ENCODE results near the gene PRDM10.

PRDM10 gene

DNA sequence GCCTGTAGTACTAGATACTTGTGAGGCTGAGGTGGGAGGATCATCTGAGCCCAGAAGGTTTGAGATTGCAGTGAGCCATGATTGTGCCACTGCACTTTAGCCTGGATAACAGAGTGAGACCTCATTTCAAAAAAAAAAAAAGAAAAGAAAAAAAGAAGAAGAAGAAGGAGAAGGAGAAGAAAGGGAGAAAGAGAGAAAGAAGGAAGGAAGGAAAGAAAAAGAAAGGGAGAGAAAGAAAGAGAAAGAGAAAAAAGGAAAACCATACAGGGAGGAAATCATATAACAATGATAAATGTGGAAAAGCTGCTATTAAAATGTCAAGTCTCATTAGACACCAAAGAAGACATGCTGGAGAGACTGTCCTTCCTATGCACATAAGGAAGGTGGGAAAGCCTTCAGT, 5.7 kb upstream of the PRDM10 start:
- DNase-seq, result no peak

DNA sequence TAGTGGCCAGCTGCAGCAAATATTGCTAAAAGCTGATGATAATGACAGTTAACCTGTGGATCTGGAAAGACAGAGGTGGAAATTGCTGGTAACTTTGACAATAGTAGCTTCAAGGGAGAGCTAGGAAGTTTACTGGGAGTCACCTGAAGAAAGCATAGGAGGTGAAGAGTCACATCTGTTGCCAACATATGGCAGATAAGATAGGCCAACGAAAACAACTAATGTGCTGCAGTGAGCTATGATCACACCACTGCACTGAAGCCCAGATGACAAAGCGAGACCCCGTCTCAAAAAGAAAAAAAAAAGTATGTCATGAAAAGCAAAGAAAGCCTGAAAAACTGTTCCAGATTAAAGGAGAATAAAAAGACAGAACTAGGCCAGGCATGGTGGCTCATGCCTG, 4.3 kb upstream of the PRDM10 start:
- no peak for DNase-seq

DNA sequence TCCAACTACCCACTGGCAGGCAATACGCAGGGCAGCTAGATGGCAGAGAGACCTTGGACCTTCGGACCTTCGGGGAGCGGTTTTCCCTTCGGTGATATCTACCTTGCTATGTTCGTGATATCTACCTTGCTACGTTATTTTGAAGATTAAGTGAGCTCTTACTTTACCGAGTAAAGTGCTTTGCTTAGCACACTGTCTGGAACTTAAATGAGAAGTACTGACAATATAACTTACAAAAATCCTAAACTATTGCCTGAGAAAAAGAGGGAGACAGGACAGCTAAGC, 1.0 kb upstream of the PRDM10 start:
- DNase-seq, result no peak

DNA sequence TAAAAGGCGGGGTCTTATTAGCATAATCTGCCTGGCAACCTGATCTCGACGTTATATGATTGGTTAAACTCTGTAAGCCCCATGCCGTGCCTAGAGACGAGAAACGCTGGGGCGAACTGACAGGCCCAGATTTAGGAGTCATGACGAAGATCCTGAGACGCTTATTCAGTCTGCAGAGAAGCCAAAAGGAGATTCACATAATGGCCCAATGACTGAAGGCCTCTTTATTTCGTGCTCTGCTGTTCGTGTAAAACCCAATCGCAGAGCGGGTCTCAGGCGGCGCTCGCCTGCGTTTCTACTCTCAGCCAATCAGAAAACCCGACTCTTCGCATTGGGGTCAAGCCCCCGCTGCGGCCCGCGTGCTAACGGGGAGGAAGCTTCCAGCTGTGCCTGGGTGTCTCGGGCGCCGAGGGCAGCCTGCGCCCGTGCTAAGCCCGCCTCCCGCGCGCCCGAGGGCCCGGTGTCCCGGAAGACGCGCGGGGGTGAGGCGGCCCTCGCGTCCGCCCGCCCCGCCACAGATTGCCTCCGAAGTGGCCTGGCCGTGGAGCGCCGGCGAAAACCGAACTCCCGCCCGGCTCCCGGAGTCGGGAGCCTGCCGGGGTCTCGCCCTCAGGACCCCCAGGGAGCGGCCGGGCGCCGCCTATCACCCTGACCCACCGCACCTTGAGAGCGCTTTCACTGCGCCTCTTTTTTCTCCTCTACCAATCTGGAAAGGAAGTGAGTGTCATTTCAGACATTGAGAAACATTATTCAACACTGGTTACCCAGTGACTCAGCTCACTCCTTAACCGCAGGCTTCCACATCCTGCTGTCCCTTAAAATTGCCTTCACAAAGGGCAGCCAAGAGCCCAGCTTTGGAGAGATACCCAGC, 446 bp upstream of the PRDM10 start:
- peak; percentile 84 for DNase-seq

DNA sequence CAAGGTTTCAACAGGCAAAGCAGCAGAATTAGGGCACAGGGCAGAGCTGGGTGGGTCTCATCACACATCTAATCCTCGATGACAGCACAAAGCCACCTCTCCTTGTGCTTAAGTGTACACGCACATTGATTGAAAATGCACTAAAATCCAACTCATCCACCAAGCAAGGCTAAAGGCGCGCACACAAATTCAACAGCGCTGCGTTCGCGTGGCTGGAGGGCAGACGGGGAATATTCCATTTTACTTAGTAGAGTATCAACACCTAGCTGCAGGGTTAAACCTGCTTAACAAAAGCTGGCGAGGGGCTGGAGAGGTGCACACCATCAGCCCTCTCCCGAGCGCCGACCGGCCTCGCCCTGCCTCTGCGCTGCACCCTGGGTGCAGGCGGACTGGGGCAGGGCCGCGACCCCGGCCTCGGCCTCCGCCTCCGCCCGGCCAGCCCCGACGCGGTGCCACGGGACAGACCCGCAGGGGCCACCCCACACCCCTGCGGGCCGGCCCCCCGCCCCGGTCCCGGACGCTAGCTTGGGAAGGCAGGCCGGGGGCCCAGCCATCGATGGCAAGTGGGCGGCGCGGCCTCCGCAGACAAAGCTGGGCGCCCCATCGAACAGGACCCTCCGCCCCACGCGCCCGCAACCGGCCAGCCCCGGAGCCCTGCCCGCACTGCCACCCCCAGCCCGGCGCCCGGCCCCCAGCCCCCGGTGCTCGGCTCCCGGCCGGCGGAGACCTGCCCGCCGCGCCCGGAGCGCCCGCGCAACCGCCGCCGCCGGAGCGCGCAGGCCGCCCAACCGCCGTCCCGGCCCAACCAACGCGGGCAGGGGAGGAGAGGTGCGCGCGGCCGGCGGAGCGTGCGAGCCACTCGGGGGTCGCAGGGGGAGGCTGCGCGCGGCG, 929 bp downstream of the PRDM10 start:
- no peak for DNase-seq

DNA sequence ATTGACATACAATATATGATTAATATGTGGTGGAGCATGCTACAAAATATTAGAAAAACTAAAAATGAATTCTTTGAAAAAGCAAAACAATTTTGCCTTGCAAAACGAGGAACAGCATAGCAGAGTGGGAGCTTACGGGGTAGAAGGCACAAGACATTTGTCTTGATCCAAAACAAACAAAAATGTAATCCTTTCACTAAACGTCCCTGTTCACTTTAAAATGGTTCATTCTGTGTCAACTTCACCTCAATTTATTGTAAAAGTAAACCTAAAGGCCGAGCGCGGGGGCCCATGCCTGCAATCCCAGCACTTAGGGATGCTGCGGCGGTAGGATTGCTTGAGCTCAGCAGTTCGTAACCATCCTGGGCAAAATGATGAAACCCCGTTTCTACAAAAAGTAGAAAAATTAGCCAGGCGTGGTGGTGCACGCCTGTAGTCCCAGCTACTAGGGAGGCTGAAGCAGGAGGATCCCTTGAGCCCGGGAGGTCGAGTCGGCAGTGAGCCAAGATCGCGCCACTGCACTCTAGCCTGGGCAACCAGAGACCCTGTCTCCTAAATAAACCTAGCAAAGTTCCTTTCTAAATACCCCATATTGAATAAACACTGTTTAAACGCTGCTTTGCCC, 2.0 kb downstream of the PRDM10 start:
- DNase-seq, result no peak

DNA sequence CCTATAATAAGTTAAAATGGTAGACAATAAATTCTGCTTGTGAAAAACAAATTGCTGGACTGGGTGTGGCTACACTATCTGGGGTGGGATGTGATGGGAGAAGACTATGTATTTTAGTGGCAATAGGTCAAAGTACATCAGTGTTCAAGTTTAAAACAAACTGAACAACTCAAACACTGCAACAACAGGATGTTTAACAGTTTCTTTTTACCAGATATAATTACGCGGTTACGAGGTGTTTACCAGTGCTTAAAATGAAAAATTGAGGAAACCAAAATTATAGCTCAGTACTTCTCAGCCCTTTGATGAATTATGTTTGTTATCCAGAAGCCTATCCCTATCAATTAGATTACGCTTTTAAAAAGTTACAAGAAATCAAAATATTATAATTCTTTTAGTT, 3.2 kb downstream of the PRDM10 start:
- DNase-seq, result no peak

DNA sequence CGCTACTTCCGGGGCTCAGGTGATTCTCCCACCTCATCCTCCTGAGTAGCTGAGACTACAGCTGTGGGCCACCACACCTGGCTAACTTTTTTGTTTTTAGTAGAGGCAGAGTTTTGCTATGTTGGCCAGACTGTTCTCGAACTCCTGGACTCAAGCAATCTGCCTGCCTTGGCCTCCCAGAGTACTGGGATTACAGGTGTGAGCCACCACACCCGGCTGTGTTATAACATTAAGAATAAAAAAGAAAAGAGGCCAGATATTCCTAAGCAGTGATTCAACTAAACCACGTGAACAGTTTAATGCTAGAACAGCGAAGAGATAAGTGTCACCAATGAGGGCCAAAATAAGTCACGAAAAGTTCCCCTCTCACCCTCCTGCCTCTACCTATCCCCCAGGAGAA, 3.7 kb downstream of the PRDM10 start:
- no peak for DNase-seq

DNA sequence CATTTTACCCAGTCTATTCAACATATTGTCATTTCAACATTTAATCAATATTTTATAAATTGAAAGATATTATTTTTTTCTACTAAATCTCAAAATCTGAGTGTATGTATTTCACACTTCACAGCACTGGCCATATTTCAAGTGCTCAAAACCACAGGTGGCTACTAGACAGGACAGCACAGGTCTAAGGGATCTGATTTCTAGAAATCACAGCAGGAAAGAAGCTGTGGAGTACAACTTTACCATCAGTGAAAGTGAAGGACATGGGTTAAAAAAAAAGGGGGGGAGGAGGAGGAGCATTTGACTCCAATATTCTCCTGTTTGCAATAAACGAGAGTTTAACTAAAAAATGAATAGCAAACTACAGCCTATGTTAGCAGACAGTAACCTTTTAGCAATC, 4.5 kb downstream of the PRDM10 start:
- DNase-seq, result no peak

DNA sequence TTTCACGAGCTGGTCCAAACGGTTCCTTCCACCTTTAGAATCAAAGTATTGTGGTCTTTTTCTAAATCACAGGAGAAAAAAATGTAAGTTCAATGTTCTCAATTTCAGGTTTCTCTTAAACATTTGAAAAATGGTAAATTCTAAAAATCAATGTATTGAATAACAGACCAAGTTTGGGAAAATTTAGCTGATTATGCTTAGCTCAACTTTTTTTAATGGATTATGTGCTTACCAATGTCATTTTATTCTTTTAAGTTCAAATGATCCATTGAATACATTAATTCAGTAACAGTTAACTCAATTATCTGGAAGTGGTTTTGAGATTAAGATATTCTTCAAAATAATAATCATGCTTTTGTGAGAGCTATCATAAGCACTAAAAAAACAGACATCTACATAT, 5.1 kb downstream of the PRDM10 start:
- DNase-seq, result no peak

DNA sequence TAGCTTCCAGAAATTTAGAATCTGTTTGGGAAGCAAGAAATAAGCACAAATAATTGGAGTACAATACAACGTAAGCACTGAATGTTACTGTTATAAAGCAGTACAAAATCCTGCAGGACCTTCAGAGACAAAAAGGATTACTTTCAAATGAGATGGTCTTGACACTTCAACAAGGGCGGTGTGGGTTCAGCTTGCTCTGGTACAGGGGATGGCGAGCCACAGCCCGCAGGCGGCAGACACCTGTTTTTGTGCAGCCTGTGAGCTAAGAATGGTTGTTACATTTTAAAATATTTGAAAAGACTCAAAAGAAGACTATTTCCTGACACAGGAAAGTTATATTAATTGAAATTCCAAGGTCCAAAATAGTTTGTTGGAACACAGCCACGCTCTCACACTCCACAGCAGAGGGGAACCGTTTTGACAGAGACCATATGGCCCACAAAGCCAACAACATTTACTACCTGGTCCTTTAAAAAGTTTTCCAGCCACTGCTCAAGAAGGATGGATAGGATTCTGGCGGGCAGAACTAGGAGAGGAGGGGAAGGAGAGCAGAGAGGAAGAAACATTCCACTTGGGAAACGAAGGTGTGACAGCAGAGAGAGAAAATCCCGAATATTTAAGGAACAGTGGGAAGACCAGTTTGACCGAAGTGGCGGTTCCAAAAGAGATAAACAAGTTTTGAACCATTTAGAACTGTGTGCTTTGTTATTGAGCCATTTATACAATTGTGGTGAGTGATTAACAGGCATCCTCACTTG, 6.3 kb downstream of the PRDM10 start:
- DNase-seq, result no peak

DNA sequence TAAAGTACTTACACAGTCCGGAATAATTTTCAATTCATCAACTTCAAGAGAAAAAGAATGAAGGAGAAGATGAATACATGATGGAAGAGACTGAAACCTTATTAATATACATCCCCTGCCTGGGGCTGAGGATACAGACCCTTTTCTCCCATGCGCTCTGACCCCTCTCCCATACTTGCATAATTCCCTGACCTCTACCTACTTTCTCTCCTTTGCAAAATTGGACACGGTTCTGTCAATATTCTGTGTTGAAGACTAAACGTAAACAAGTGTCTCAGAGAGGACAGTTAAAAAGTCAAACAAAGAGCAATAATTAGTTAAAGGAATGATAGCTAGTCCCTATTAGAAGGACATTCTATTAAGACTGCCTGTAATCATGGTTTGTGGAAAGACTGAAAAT, 7.5 kb downstream of the PRDM10 start:
- no peak for DNase-seq

DNA sequence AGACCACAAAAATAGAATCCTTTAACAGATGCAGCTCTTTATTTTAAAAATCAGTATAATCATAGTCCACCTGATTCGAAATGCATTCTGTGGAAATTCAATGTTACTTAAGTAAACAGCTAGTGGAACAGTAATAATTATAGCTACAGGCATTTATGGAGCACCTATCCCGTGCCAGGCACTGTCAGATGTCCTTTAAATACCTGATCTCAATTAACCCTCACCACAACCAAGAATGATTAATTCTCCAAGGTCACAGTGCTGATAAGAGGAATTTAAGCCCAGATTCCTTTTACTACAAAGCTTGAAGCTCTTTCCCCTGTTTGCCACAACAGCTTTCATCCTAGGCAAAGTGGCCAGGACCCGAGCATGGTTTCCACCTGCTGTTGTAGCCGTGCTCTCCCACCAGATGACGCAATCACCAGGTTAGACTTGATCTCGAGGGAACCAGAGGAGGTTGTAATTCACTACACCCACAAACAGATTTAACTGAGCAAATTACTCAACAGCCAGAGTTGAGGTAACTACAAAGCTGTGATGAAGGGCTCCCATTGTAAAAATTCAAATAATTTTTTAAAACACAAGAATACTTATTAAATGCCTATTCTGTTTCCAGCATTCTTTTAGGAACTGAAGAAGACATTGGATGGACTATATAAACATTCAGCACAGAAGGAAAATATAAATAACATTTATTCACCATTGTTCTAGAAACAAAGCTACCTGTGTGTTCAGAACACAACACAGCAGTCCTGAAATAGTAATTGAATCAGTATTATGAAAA, 10.3 kb downstream of the PRDM10 start:
- DNase-seq, result no peak

DNA sequence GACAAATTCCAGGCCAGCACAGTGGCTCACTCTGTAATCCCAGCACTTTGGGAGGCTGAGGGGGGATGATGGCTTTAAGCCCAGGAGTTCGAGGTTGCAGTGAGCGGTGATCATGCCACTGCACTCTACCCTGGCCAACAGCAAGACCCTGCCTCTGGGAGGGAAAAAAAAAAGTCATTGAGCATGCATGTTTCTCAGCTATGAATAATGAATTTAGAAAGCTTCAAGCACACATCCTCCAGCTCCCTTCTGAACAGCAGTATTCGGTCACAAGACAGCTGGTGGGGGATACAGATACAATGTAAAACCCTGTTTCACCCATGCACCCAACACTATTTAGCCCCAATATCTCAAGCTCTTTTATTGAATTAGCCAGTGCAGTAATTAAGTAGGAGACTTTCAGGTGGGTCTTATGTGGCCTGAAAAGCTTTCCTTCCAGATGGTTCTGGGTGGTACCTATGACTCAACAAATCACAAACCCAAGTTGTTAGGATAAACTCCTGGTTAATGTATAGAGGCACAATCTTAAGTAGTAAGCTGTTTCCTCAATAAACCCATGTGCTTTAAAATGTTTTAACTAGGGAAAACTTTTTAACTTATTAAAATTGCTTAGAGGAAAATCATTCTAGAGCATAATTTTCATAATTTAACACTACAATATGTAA, 13.4 kb downstream of the PRDM10 start:
- DNase-seq, result no peak

DNA sequence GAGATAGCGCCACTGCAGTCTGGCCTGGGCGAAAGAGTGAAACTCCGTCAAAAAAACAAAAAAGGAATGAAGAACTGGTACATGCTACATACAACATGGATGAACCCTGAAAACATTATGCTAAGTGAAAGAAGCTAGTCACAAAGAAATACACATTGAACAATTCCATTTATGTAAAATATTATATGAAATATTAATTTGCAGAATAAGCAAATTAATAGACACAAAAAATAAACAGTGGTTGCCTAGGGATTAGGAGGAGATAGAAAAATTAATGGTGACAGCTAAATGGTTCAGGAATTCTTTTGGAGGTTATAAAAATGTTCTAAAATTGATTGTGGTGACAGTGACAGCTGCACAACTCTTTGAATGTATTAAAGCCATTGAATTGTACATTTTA, 14.7 kb downstream of the PRDM10 start:
- no peak for DNase-seq

DNA sequence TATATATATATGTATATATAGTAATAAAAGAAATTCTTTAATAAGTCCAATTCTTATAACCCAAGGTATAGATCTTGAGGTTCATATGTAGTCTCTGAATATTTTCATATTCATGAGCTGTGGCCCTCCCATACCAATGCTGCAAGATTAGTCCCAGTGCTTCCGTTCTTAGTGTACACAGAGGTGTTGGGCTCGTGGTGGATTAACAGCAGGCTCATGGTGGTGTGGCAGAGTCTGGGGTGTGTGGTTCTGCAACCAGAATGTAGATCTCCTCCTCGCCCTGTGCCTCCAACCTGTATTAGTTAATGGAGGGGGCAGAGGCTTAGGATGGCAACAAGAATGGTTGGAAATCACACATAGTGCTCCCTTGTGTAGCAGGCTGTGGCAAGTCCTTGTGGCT, 16.8 kb downstream of the PRDM10 start:
- DNase-seq, result no peak

DNA sequence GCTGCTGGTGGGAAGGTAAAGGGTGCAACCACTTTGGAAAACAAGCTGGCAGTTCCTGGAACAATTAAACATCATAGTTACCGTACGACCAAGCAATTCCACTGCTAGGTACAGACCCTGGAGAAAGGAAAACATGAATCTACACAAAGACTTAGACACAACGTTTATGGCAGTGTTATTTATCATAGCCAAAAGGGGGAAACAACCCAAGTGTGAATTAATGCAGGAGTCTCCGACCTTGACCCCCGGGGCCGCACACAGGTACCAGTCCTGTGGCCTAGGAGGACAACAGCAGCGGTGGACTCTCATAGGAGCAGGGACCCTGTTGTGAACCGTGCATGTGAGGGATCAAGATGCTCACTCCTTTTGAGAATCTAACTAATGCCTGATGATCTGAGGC, 22.5 kb downstream of the PRDM10 start:
- no peak for DNase-seq

DNA sequence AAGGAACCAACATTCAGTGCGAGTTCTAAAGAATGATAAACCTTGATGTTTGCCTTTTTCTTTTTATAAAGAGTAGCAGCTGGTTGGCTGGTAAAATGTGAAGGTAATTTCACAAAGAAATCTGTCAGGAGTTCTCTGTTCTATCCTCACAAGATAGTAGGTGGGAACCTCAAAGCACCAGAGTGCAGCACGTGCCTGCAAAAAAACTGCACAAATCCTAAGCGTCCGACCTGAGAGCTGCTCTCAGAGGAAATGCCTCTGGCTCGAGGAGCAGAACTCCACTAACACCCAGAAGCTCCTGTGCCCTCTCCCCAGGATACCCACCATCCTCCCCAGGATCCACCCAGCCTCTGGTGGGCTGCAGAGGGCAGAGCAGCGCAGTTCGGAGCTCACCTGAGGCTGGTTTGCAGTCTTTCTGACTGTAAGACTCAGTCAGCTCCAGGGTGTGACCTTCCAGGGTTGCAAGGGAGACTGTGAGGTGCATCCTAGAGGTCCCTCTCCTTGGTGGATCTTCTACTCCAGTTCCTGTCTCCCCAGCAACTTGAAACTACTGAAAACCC, 23.5 kb downstream of the PRDM10 start:
- no peak for DNase-seq

DNA sequence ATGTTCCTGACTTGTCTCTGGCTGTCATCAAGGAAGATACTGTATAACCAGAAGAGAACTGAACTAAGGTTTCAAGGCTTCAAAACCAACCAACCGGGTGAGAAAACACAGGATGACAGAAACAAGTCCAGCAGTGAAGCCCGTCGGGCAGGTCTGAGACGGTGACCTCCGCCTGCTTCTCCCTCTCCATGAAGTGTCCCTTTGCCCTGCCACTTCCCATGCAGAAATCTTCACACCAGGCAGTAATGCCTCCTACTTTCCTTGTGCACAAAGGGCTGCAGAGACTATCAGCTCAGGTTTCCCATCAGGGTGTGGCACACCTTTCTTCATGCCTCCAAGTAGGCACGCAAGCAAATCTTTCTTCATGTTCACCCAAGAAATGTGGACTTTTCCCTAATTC, 24.2 kb downstream of the PRDM10 start:
- no peak for DNase-seq

DNA sequence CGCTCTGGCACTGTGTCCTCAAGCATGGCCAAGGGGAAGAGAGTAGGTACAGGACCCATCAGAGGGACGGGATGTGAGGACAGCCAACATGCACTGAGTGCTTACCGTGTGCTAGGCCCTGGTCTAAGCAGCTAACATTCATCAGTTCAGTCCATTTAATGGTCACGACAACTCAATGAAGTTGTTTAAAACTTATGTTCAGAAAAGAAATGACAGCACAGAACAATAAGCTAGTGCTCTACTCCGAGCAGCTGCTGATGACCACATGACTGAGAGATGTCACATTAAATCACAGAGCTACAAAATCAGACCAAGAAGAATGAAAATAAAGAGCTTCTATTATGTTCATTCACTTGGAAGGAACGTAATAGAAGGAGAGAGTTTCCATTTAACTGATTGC, 26.3 kb downstream of the PRDM10 start:
- no peak for DNase-seq

DNA sequence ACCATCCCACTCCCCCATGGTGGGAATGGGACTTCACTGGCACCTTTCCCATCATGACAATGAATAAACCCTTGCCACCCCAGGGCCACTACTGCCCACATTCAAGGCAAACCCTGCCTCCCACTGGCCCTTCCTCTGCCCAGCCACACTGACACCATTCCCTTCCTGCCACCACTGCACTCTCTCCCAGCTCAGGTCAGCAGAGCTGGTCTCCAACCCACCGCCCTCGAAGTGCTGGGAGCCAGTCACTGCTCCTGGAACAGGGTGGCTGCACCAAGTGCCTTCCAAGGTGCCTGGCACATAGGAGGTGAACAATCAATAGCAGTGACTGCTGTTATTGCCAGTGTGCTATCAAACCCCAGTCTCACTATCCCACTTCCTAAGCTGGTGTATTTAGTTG, 27.1 kb downstream of the PRDM10 start:
- DNase-seq, result no peak

DNA sequence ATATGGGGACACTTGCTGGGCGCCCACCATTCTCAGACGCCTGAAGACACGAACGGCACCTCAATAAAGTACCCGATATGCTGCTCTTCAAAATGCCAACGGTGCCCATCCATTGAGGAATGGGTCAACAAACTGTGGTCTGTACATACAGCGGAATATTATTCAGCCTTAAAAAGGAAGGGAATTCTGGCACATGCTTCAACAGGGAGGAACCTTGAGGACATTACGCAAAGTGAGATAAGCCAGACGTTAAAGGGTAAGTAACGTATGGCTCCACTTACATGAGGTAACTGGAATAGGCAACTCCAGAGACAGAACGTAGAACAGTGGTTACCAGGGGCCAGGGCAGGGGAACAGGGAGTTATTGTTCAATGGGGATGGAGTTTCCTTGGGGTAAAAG, 28.0 kb downstream of the PRDM10 start:
- DNase-seq, result no peak

Measured in NCI-H2171 (cell line).